SU-DHL-6 (cell line): Measurements from ENCODE around the gene NHS.
"Not testable (repeated sequence)": the region's sequence is repeated elsewhere in the genome, so short reads cannot be mapped to it uniquely, and the experiment has no call there.

ENCODE experiments used
- H2AFZ ChIP-seq: fragments of 200-600 bp; sonication (generic); 2 replicates; pipeline ENCODE4 v1.6.1; 2014; ENCODE audit warnings: low read depth, mild to moderate bottlenecking, moderate library complexity, mixed read lengths, antibody characterized with exemption, low read length; ENCODE audit not compliant: severe bottlenecking
- H3F3A ChIP-seq: fragments of 200-600 bp; shearing (Covaris generic); 2 replicates; pipeline ENCODE4 v1.6.0; 2016; ENCODE audit warnings: antibody characterized with exemption, mild to moderate bottlenecking; ENCODE audit not compliant: insufficient read depth
- H3K27ac ChIP-seq: fragments of 200-600 bp; sonication (generic); 2 replicates; pipeline ENCODE4 v1.5.1; 2016; ENCODE audit warnings: low read depth, mild to moderate bottlenecking, low read length, moderate library complexity, mixed read lengths
- H3K27me3 ChIP-seq: fragments of 200-600 bp; sonication (generic), shearing (Covaris generic); 2 replicates; pipeline ENCODE4 v1.6.0; 2014; ENCODE audit warnings: mild to moderate bottlenecking, low read length
- H3K36me3 ChIP-seq: fragments of 200-600 bp; sonication (generic); 2 replicates; pipeline ENCODE4 v1.6.1; 2014; ENCODE audit warnings: mild to moderate bottlenecking, low read length, mixed read lengths
- H3K4me2 ChIP-seq: fragments of 300-600, 200-600 bp; shearing (Covaris generic), sonication (generic); 2 replicates; pipeline ENCODE4 v1.6.0; 2014; ENCODE audit warnings: low read length, low read depth, mild to moderate bottlenecking; ENCODE audit not compliant: poor library complexity, severe bottlenecking
- H3K4me3 ChIP-seq: fragments of 200-600 bp; sonication (generic); 2 replicates; pipeline ENCODE4 v1.5.1; 2014; ENCODE audit warnings: antibody characterized with exemption, low read length, mild to moderate bottlenecking, mixed read lengths; ENCODE audit not compliant: insufficient read depth, poor library complexity, severe bottlenecking
- H3K79me2 ChIP-seq: fragments of 200-600 bp; sonication (generic); 2 replicates; pipeline ENCODE4 v1.6.1; 2014; ENCODE audit warnings: mild to moderate bottlenecking, low read length, moderate library complexity; ENCODE audit not compliant: insufficient read depth
- H3K9ac ChIP-seq: fragments of 200-600 bp; sonication (generic); 2 replicates; pipeline ENCODE4 v1.7.0; 2014; ENCODE audit warnings: mild to moderate bottlenecking, low read length
- H3K9me2 ChIP-seq: fragments of 200-600 bp; sonication (generic); replicated peaks from 2 replicates; pipeline ENCODE4 v1.6.1; 2014; ENCODE audit warnings: low read length; ENCODE audit not compliant: insufficient read depth
- H3K9me3 ChIP-seq: fragments of 200-600 bp; sonication (generic); 2 replicates; pipeline ENCODE4 v1.6.1; 2014; ENCODE audit warnings: low read length, mixed read lengths; ENCODE audit not compliant: insufficient read depth
- H4K20me1 ChIP-seq: fragments of 200-600 bp; sonication (generic); 2 replicates; pipeline ENCODE4 v1.6.1; 2014; ENCODE audit warnings: low read depth, mild to moderate bottlenecking, antibody characterized with exemption, low read length, moderate library complexity, mixed read lengths
- CTCF ChIP-seq: fragments of 200-600 bp; sonication (generic); IDR thresholded peaks from one replicate; pipeline ENCODE4 v1.5.1; 2017; ENCODE audit warnings: antibody characterized with exemption, mild to moderate bottlenecking, low read length, moderate library complexity; ENCODE audit not compliant: insufficient read depth, poor library complexity, severe bottlenecking
- EZH2phosphoT487 ChIP-seq: fragments of 200-600 bp; sonication (generic), shearing (Covaris generic); conservative IDR thresholded peaks from 2 replicates; pipeline ENCODE4 v1.6.1; 2018; ENCODE audit warnings: mild to moderate bottlenecking, antibody characterized with exemption, low read length, moderate library complexity, mixed read lengths

Gene NHS

GRCh38 chrX:17443556-17443955 lies 68.6 kb downstream of the NHS start:
- H3K4me2 ChIP-seq = no peak overlapping the region
- no peak for TF ChIP-seq EZH2phosphoT487
- TF ChIP-seq CTCF = no peak
- H3F3A ChIP-seq = no peaks in the 10 kb centered on the region
- H3K9me3 ChIP-seq = no peaks in the 10 kb centered on the region
- H3K36me3 ChIP-seq = no peaks in the 10 kb centered on the region
- no peaks in the 10 kb centered on the region for H4K20me1 ChIP-seq
- no peak overlapping the region for H3K27ac ChIP-seq
- H2AFZ ChIP-seq = no peak overlapping the region
- no peaks in the 10 kb centered on the region for H3K9me2 ChIP-seq
- no peak overlapping the region for H3K9ac ChIP-seq
- no peaks in the 10 kb centered on the region for H3K27me3 ChIP-seq
- H3K79me2 ChIP-seq = no peaks in the 10 kb centered on the region
- H3K4me3 ChIP-seq = no peak overlapping the region

GRCh38 chrX:17446269-17446668 lies 71.3 kb downstream of the NHS start:
- not testable (repeated sequence) for H3K9ac ChIP-seq, H4K20me1 ChIP-seq, H3K4me2 ChIP-seq, H3F3A ChIP-seq, H3K4me3 ChIP-seq, H2AFZ ChIP-seq, H3K27me3 ChIP-seq, H3K36me3 ChIP-seq, H3K27ac ChIP-seq, H3K9me2 ChIP-seq, H3K79me2 ChIP-seq, H3K9me3 ChIP-seq

GRCh38 chrX:17448188-17448587 lies 73.2 kb downstream of the NHS start:
- no peaks in the 10 kb centered on the region for H3K36me3 ChIP-seq
- H3K4me2 ChIP-seq = no peak overlapping the region
- no peaks in the 10 kb centered on the region for H3F3A ChIP-seq
- TF ChIP-seq EZH2phosphoT487 = no peak
- no peak for TF ChIP-seq CTCF
- H3K9me3 ChIP-seq = no peaks in the 10 kb centered on the region
- no peaks in the 10 kb centered on the region for H3K9me2 ChIP-seq
- H3K9ac ChIP-seq = no peak overlapping the region
- no peak overlapping the region for H3K27ac ChIP-seq
- H4K20me1 ChIP-seq = no peaks in the 10 kb centered on the region
- no peak overlapping the region for H2AFZ ChIP-seq
- no peaks in the 10 kb centered on the region for H3K27me3 ChIP-seq
- H3K79me2 ChIP-seq = no peaks in the 10 kb centered on the region
- H3K4me3 ChIP-seq = no peak overlapping the region

GRCh38 chrX:17449866-17450265 lies 74.9 kb downstream of the NHS start:
- H3F3A ChIP-seq = no peaks in the 10 kb centered on the region
- no peaks in the 10 kb centered on the region for H3K27me3 ChIP-seq
- no peak overlapping the region for H3K4me2 ChIP-seq
- H4K20me1 ChIP-seq = no peaks in the 10 kb centered on the region
- no peaks in the 10 kb centered on the region for H3K79me2 ChIP-seq
- no peaks in the 10 kb centered on the region for H3K9me2 ChIP-seq
- H2AFZ ChIP-seq = no peak overlapping the region
- H3K9ac ChIP-seq = no peak overlapping the region
- no peak for TF ChIP-seq EZH2phosphoT487
- TF ChIP-seq CTCF = no peak
- H3K36me3 ChIP-seq = no peaks in the 10 kb centered on the region
- H3K4me3 ChIP-seq = no peak overlapping the region
- H3K27ac ChIP-seq = no peak overlapping the region
- H3K9me3 ChIP-seq = no peaks in the 10 kb centered on the region
